GM19328 (cell line): Measurements from ENCODE around the gene UPK2.
"Not testable (repeated sequence)": the region's sequence is repeated elsewhere in the genome, so short reads cannot be mapped to it uniquely, and the experiment has no call there.

Experiments used
- ATAC-seq: cut with Tn5 transposase; IDR thresholded peaks from one replicate; pipeline ENCODE4 v1.9.1; 2021; ENCODE audit warnings: mild to moderate bottlenecking, moderate library complexity; ENCODE audit not compliant: unreplicated experiment

The UPK2 gene

GRCh38 chr11:118984825-118985224 is 28.7 kb downstream of the UPK2 start:
- ATAC-seq, result no peak

DNA sequence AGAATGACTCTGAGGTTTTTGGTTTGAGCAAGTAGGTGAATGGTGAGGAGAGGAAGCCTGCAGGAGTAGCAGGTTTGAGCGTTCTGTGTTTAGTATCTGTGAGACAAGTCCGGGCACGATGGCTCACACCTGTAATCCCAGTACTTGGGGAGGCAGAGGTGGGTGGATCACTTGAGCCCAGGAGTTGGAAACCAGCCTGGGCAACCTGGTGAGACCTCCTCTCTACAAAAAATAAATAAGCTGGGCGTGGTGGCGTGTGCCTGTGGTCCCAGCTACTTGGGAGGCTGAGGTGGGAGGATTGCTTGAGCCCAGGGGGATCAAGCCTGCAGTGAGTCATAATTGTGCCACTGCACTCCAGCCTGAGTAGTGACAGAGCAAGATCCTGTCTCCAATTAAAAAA is 32.2 kb downstream of the UPK2 start:
- ATAC-seq, result no peak

DNA sequence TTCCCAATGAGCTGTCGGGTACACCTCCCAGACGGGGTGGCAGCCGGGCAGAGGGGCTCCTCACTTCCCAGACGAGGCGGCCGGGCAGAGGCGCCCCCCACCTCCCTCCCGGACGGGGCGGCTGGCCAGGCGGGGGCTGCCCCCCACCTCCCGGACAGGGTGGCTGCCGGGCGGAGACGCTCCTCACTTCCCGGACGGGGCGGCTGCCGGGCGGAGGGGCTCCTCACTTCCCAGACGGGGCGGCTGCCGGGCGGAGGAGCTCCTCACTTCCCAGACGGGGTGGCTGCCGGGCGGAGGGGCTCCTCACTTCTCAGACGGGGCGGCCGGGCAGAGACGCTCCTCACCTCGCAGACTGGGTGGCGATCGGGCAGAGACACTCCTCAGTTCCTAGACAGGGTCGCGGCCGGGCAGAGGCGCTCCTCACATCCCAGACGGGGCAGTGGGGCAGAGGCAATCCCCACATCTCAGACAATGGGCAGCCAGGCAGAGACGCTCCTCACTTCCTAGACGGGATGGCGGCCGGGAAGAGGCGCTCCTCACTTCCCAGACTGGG is 35.5 kb downstream of the UPK2 start:
- not testable (repeated sequence) for ATAC-seq

GRCh38 chr11:118996926-118997626 is 41.0 kb downstream of the UPK2 start:
- ATAC-seq, result no peak

- peak; percentile 92 for ATAC-seq
Observed at GRCh38 chr11:118997627-118998387, 41.7 kb downstream of the UPK2 start, which contains the start of gene CENATAC. TSS of gene CENATAC (plus strand) at chr11:118998138. CDS start at chr11:118998198, 60 bp downstream.

DNA sequence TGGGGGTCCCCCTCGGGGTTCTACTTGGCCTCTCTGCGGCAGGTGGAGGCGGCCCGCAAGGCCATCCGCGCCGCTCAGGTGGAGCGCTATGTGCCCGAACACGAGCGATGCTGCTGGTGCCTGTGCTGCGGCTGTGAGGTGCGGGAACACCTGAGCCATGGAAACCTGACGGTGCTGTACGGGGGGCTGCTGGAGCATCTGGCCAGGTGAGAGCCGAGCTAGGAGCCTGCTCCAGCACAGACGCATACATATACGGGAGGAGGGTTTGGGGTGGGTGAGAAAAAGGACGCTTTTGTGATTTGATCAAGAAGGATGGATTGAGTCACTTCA is 42.3 kb downstream of the UPK2 start:
- ATAC-seq, result peak; percentile 8

GRCh38 chr11:118998822-118999221 is 42.7 kb downstream of the UPK2 start:
- no peak for ATAC-seq

DNA sequence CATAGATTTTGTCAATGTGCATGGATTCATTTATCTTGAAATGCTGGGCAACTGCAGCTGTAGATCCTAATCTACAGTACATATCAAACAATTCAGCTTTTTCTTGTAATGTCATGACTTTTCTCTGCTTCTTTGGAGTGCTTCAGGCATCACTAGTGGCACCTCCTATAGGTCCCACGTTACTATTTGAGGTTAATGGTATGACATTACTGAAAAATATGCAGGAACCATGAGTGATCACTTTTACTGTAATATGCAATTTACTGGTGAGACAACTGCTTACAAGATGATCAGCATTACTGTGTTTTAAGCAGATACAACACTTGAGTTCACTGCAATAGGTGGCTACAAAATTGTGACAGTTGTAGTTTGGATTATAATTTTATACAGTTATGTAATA is 44.8 kb downstream of the UPK2 start:
- ATAC-seq, result no peak

GRCh38 chr11:119006656-119007055 is 50.6 kb downstream of the UPK2 start:
- ATAC-seq, result no peak
